MM.1S (cell line): ENCODE measurements around the gene SLC46A2.

Source experiments
- DNase-seq: peaks from one replicate; pipeline ENCODE4 v3.0.0-alpha.2; 2015
- H2AFZ ChIP-seq: fragments of 300-600 bp; sonication (generic); 2 replicates; pipeline ENCODE4 v1.6.0; 2016; ENCODE audit warnings: antibody characterized with exemption, low read length
- H3F3A ChIP-seq: fragments of 300-600 bp; sonication (generic); 2 replicates; pipeline ENCODE4 v1.6.1; 2016; ENCODE audit warnings: mild to moderate bottlenecking, antibody characterized with exemption, low read length, moderate library complexity, mixed read lengths; ENCODE audit not compliant: insufficient read depth
- H3K27ac ChIP-seq: fragments of 300-600 bp; sonication (generic); 2 replicates; pipeline ENCODE4 v1.5.1; 2016; ENCODE audit warnings: mild to moderate bottlenecking, low read length
- H3K27me3 ChIP-seq: fragments of 300-600 bp; sonication (generic); replicated peaks from 2 replicates; pipeline ENCODE4 v1.6.0; 2016; ENCODE audit warnings: low read length; ENCODE audit not compliant: insufficient read depth
- H3K36me3 ChIP-seq: fragments of 300-600 bp; sonication (generic); replicated peaks from 2 replicates; pipeline ENCODE4 v1.6.1; 2016; ENCODE audit warnings: mild to moderate bottlenecking, low read length, mixed read lengths; ENCODE audit not compliant: insufficient read depth
- H3K4me1 ChIP-seq: fragments of 300-600 bp; sonication (generic); 2 replicates; pipeline ENCODE4 v1.6.1; 2016; ENCODE audit warnings: low read length, mixed read lengths
- H3K4me2 ChIP-seq: fragments of 300-600 bp; sonication (generic); 2 replicates; pipeline ENCODE4 v1.6.0; 2016; ENCODE audit warnings: low read depth, low read length
- H3K4me3 ChIP-seq: fragments of 300-600 bp; sonication (generic); 2 replicates; pipeline ENCODE4 v1.5.1; 2016; ENCODE audit warnings: low read length, mixed read lengths
- H3K79me2 ChIP-seq: fragments of 300-600 bp; sonication (generic); 2 replicates; pipeline ENCODE4 v1.6.1; 2016; ENCODE audit warnings: mixed run types, low read length, mixed read lengths
- H3K9ac ChIP-seq: fragments of 300-600 bp; sonication (generic); 2 replicates; pipeline ENCODE4 v1.6.1; 2016; ENCODE audit warnings: low read length, mixed read lengths
- H3K9me2 ChIP-seq: fragments of 300-600 bp; sonication (generic); replicated peaks from 2 replicates; pipeline ENCODE4 v1.6.1; 2016; ENCODE audit warnings: mild to moderate bottlenecking, low read length, mixed read lengths; ENCODE audit not compliant: insufficient read depth
- H3K9me3 ChIP-seq: fragments of 300-600 bp; sonication (generic); replicated peaks from 2 replicates; pipeline ENCODE4 v1.6.1; 2016; ENCODE audit warnings: mild to moderate bottlenecking, low read length, mixed read lengths; ENCODE audit not compliant: insufficient read depth
- H4K20me1 ChIP-seq: fragments of 300-600 bp; sonication (generic); 2 replicates; pipeline ENCODE4 v1.6.1; 2016; ENCODE audit warnings: mild to moderate bottlenecking, low read length, moderate library complexity, mixed read lengths; ENCODE audit not compliant: insufficient read depth
- CTCF ChIP-seq: fragments of 300-600 bp; sonication (generic); IDR thresholded peaks from 2 replicates; pipeline ENCODE4 v1.5.1; 2016; ENCODE audit warnings: antibody characterized with exemption, low read length, mixed read lengths
- EZH2 ChIP-seq: fragments of 300-600 bp; sonication (generic); optimal IDR thresholded peaks from 2 replicates; pipeline ENCODE3; 2017; ENCODE audit warnings: low read depth, mild to moderate bottlenecking, antibody characterized with exemption, low read length, mixed read lengths
- EZH2phosphoT487 ChIP-seq: fragments of 300-600 bp; sonication (generic); IDR thresholded peaks from 2 replicates; pipeline ENCODE4 v1.6.1; 2018; ENCODE audit warnings: antibody characterized with exemption, low read length

The SLC46A2 gene

GRCh38 chr9:112867275-112867991, 23.2 kb downstream of the SLC46A2 start:
- no peak overlapping the region for H3K9ac ChIP-seq

GRCh38 chr9:112866662-112867274, 23.9 kb downstream of the SLC46A2 start:
- Histone ChIP-seq H3K9ac (no peak overlapping the region), H3K27ac (no peak overlapping the region), H3K27me3 (no peaks in the 10 kb centered on the region), H3K9me3 (no peaks in the 10 kb centered on the region), H3K79me2 (no peaks in the 10 kb centered on the region), H2AFZ (no peak overlapping the region), H3F3A (no peaks in the 10 kb centered on the region), H3K36me3 (no peaks in the 10 kb centered on the region), H3K4me3 (no peak overlapping the region), H4K20me1 (peaks cover 2% of the 10 kb centered on the region; the same call in 1 of the 2 replicates), H3K4me2 (no peak overlapping the region), H3K4me1 (no peaks in the 10 kb centered on the region), H3K9me2 (no peaks in the 10 kb centered on the region)
- no peak for DNase-seq
- TF ChIP-seq CTCF (no peak), EZH2phosphoT487 (no peak), EZH2 (no peak)

More at GRCh38 chr9:112867275-112867991, 23.2 kb downstream of the SLC46A2 start:
- Histone ChIP-seq H4K20me1 (peaks cover 2% of the 10 kb centered on the region; the same call in 1 of the 2 replicates), H3F3A (no peaks in the 10 kb centered on the region), H3K4me2 (no peak overlapping the region), H2AFZ (no peak overlapping the region), H3K9me2 (no peaks in the 10 kb centered on the region), H3K36me3 (no peaks in the 10 kb centered on the region), H3K27ac (no peak overlapping the region), H3K4me1 (no peaks in the 10 kb centered on the region), H3K9me3 (no peaks in the 10 kb centered on the region), H3K27me3 (no peaks in the 10 kb centered on the region), H3K79me2 (no peaks in the 10 kb centered on the region), H3K4me3 (no peak overlapping the region)
- no peak for TF ChIP-seq CTCF
- no peak for DNase-seq

DNA sequence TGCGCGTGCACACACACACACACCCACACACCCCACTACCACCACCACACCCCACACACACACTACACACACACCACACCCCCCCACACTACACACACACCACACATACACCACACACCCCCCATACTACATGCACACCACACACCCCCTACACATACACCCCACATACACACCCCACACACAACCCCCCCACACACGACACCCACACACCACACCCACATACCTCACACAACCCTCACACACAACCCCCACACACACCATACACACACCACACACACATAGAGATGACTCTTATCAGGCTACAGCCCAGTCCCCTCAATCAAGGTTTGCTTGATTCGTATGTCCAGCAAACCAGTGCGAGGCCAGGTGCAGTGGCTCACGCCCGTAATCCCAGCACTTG, 25.7 kb downstream of the SLC46A2 start:
- no peak overlapping the region for H3K27ac ChIP-seq
- H3K9me2 ChIP-seq, result no peaks in the 10 kb centered on the region
- no peaks in the 10 kb centered on the region for H3K36me3 ChIP-seq
- no peak overlapping the region for H3K4me3 ChIP-seq
- H3K9me3 ChIP-seq, result no peaks in the 10 kb centered on the region
- H3K79me2 ChIP-seq, result no peaks in the 10 kb centered on the region
- TF ChIP-seq EZH2 (no peak), EZH2phosphoT487 (no peak), CTCF (no peak)
- H3K4me2 ChIP-seq, result no peak overlapping the region
- no peaks in the 10 kb centered on the region for H3K4me1 ChIP-seq
- H3K9ac ChIP-seq, result no peak overlapping the region
- no peak for DNase-seq
- peaks cover 2% of the 10 kb centered on the region; the same call in 1 of the 2 replicates for H4K20me1 ChIP-seq
- H3F3A ChIP-seq, result no peaks in the 10 kb centered on the region
- H2AFZ ChIP-seq, result no peak overlapping the region
- H3K27me3 ChIP-seq, result no peaks in the 10 kb centered on the region
